GM12878 (cell line): ENCODE results near the gene SNRPD2. TPM values are rescaled to one million over a fixed set of nuclear protein-coding genes. Genes with fewer than 3 reads are reported as not detected.
A peak's percentile ranks its signal among the peaks of the same experiment; 100 is the strongest.

ENCODE experiments used
- ATAC-seq: fragments of 200-7000 bp; cut with Tn5 transposase; 3 replicates; pipeline ENCODE4 v1.9.1; 2020; ENCODE audit warnings: mild to moderate bottlenecking, moderate library complexity
- BruUV-seq: library from RNA; stranded (reverse); fragments of 400-500 nt; replicated peaks from 2 replicates; lab custom pipeline; 2021; lab: Mats Ljungman, UMichigan
- CTCF ChIA-PET: fragments of 300-600 bp; sonication (Branson Sonifier 250); formaldehyde crosslinking; extraction: SDS; loops from one replicate; lab custom pipeline; 2021; ENCODE audit warnings: inconsistent platforms; lab: Yijun Ruan, JAX
- POLR2A ChIA-PET: fragments of 350-600 bp; formaldehyde crosslinking; extraction: SDS; loops from one replicate; lab custom pipeline; 2021; ENCODE audit warnings: inconsistent platforms; lab: Charles Lee
- RAD21 ChIA-PET: fragments of 300-600 bp; sonication (Branson Sonifier 250); formaldehyde crosslinking; loops from one replicate; lab custom pipeline; 2023; ENCODE audit warnings: antibody characterized with exemption; ENCODE audit not compliant: unreplicated experiment; lab: Charles Lee
- SMC1A ChIA-PET: fragments of 300-600 bp; sonication (Branson Sonifier 250); formaldehyde crosslinking; loops from one replicate; lab custom pipeline; 2023; ENCODE audit not compliant: unreplicated experiment, uncharacterized antibody; lab: Charles Lee
- DNase-seq: peaks from one replicate; pipeline ENCODE4 v3.0.0-alpha.2; 2011; ENCODE audit warnings: low read depth, low spot score
- FAIRE-seq: peaks from 3 replicates; lab custom pipeline; 2011; peaks lifted over from hg19 to GRCh38; lab: Jason Lieb, UNC
- H2AFZ ChIP-seq: 2 replicates; pipeline ENCODE4 v1.6.0; 2011; ENCODE audit warnings: low read depth, low read length, control low read depth; ENCODE audit not compliant: control insufficient read depth
- H3K27ac ChIP-seq: 2 replicates; pipeline ENCODE4 v1.5.1; 2011; ENCODE audit warnings: control low read depth; ENCODE audit not compliant: control insufficient read depth, insufficient read depth
- H3K27me3 ChIP-seq, 2 experiments: replicated peaks in 1 of 2; 2 replicates each; pipeline versions ENCODE4 v1.6.0 to v1.6.1; 2011; ENCODE audit warnings: low read length in 1 of 2; ENCODE audit not compliant: control insufficient read depth in 2 of 2, insufficient read depth in 2 of 2
- H3K36me3 ChIP-seq, 2 experiments: 2 replicates each; pipeline ENCODE4 v1.5.1; 2011; ENCODE audit warnings: low read length in 1 of 2; ENCODE audit not compliant: control insufficient read depth in 2 of 2, insufficient read depth in 2 of 2
- H3K4me1 ChIP-seq: 2 replicates; pipeline ENCODE4 v1.6.1; 2011; ENCODE audit warnings: mild to moderate bottlenecking, low read length, moderate library complexity, mixed read lengths; ENCODE audit not compliant: control insufficient read depth, insufficient read depth
- H3K4me2 ChIP-seq: 2 replicates; pipeline ENCODE4 v1.6.0; 2011; ENCODE audit warnings: control low read depth; ENCODE audit not compliant: control insufficient read depth, insufficient read depth
- H3K4me3 ChIP-seq: fragments of 200-600 bp; sonication (generic); 2 replicates; pipeline ENCODE4 v1.5.1; 2016
- H3K79me2 ChIP-seq: 2 replicates; pipeline ENCODE4 v1.6.0; 2011; ENCODE audit warnings: low read length; ENCODE audit not compliant: control insufficient read depth, insufficient read depth
- H3K9ac ChIP-seq: 2 replicates; pipeline ENCODE4 v1.8.0; 2011; ENCODE audit warnings: low read length, control low read depth, mixed read lengths; ENCODE audit not compliant: control insufficient read depth, insufficient read depth
- H3K9me3 ChIP-seq: replicated peaks from 3 replicates; pipeline ENCODE4 v1.5.1; 2011; ENCODE audit warnings: mild to moderate bottlenecking, low read length; ENCODE audit not compliant: control insufficient read depth, insufficient read depth
- H4K20me1 ChIP-seq: 2 replicates; pipeline ENCODE4 v1.6.0; 2011; ENCODE audit not compliant: control insufficient read depth, insufficient read depth
- BACH1 ChIP-seq: fragments of 450-650 bp; IDR thresholded peaks from 2 replicates; pipeline ENCODE4 v1.6.1; 2017; ENCODE audit warnings: mild to moderate bottlenecking, borderline replicate concordance
- BHLHE40 ChIP-seq, 2 experiments: fragments of 450-650 bp in 1 of 2; IDR thresholded peaks; 2 replicates each; pipeline ENCODE4 v1.6.1; 2011 to 2017; ENCODE audit warnings: low read depth in 2 of 2, borderline replicate concordance in 1 of 2, improper control_type of control experiment in 1 of 2, low read length in 1 of 2, mild to moderate bottlenecking in 1 of 2
- CREM ChIP-seq: IDR thresholded peaks from 2 replicates; pipeline ENCODE4 v1.6.1; 2014; ENCODE audit warnings: antibody characterized with exemption, low read depth
- HSF1 ChIP-seq: fragments of 150-350 bp; IDR thresholded peaks from 2 replicates; pipeline ENCODE4 v1.6.1; 2014; ENCODE audit warnings: mild to moderate bottlenecking, low read depth, low read length
- IKZF1 ChIP-seq: fragments of 450-650 bp; conservative IDR thresholded peaks from 2 replicates; pipeline ENCODE4 v1.6.1; 2017; ENCODE audit warnings: antibody characterized with exemption, mild to moderate bottlenecking
- IRF4 ChIP-seq: IDR thresholded peaks from 2 replicates; pipeline ENCODE4 v1.6.1; 2011; ENCODE audit warnings: low read depth, low read length
- MYB ChIP-seq: fragments of 150-350 bp; IDR thresholded peaks from 2 replicates; pipeline ENCODE4 v1.6.1; 2014; ENCODE audit warnings: mild to moderate bottlenecking, low read depth, low read length, borderline replicate concordance
- MYC ChIP-seq: IDR thresholded peaks from 2 replicates; pipeline ENCODE4 v1.6.1; 2011; ENCODE audit warnings: mild to moderate bottlenecking, low read length, moderate library complexity, inconsistent platforms; ENCODE audit not compliant: insufficient read depth, insufficient replicate concordance, insufficient read length, severe bottlenecking
- POLR2A ChIP-seq: IDR thresholded peaks from 2 replicates; pipeline ENCODE4 v1.6.1; 2011; ENCODE audit warnings: low read depth, mild to moderate bottlenecking, low read length
- RAD21 ChIP-seq: IDR thresholded peaks from 2 replicates; pipeline ENCODE4 v1.6.1; 2011; ENCODE audit warnings: mild to moderate bottlenecking, low read depth, low read length, moderate library complexity; ENCODE audit not compliant: insufficient read depth
- SMARCA5 ChIP-seq: fragments of 450-650 bp; IDR thresholded peaks from 2 replicates; pipeline ENCODE4 v1.6.1; 2017; ENCODE audit warnings: mild to moderate bottlenecking
- SPI1 ChIP-seq: IDR thresholded peaks from 2 replicates; pipeline ENCODE4 v1.6.1; 2011; ENCODE audit warnings: low read depth, mild to moderate bottlenecking, low read length, moderate library complexity, borderline replicate concordance; ENCODE audit not compliant: insufficient read depth
- TBL1XR1 ChIP-seq: IDR thresholded peaks from 2 replicates; pipeline ENCODE4 v1.6.1; 2012; ENCODE audit warnings: low read depth, low read length, improper control_type of control experiment
- ZBTB11 ChIP-seq: fragments of 450-650 bp; formaldehyde crosslinking; IDR thresholded peaks from 2 replicates; pipeline ENCODE4 v1.5.0; 2022; ENCODE audit warnings: mild to moderate bottlenecking, missing genetic modification characterization
- ZNF687 ChIP-seq: fragments of 450-650 bp; IDR thresholded peaks from 2 replicates; pipeline ENCODE4 v1.6.1; 2017; ENCODE audit warnings: mild to moderate bottlenecking, moderate library complexity
- WGBS: methylation state at CpG from one replicate; pipeline ENCODE4 v1.1.6; 2016; ENCODE audit warnings: low lambda C conversion rate; ENCODE audit not compliant: insufficient replicate concordance, insufficient coverage; ENCODE audit errors: missing lambda C conversion rate; 5-methylcytosine and 5-hydroxymethylcytosine counted together
- in situ Hi-C: fragments of 300-500 bp; cut with MboI; formaldehyde crosslinking; loops from 9 replicates; pipeline ENCODE4 v1.14.3; 2018; ENCODE audit warnings: mixed read lengths
- intact Hi-C: fragments of 100-400 bp; cut with micrococcal nuclease; formaldehyde crosslinking; loops from one replicate; pipeline ENCODE4 v1.14.2; 2022; ENCODE audit not compliant: unreplicated experiment
- polyA plus RNA-seq, 11 experiments: library from polyadenylated mRNA; depleted of rRNA in 4 of 11; unstranded in 6 of 11; stranded (reverse) in 5 of 11; fragments of >200 nt; fragmentation: Nextera tagmentation in 4 of 11; fragmentation: Illumina TruSeq in 1 of 11; extraction: Ambion mirVana in 4 of 11; extraction: Trizol in 1 of 11; gene quantifications; 1 replicate in 1 of 11; 2 replicates in 10 of 11; pipeline versions ENCODE4 v1.2.1 to v1.2.3, GENCODE V29; 2011 to 2016; ENCODE audit warnings: inconsistent platforms in 2 of 11, missing spikeins in 2 of 11, low read depth in 1 of 11
- total RNA-seq, 4 experiments: library from RNA; depleted of rRNA in 3 of 4; stranded (reverse); fragments of >200 nt in 3 of 4; fragmentation: Illumina TruSeq in 1 of 4; extraction: Trizol in 1 of 4; gene quantifications; 2 replicates each; pipeline versions ENCODE4 v1.2.1 to v1.2.3, GENCODE V29; 2013 to 2021

Gene SNRPD2
- total and polyA plus RNA-seq, 10 of the 15 experiments (the other 5 are each of a cell fraction or from before 2014, with no cell fraction given), result 526 to 3,621 (median 951) TPM

- Histone ChIP-seq H3K27ac (peak overlapping the region; percentile 1), H3K27me3 (no peaks in the 10 kb centered on the region), H2AFZ (peak overlapping the region; percentile 64), H3K9ac (peak overlapping the region; percentile 55; the same call in 1 of the 2 replicates), H3K4me1 (peaks cover 16% of the 10 kb centered on the region), H4K20me1 (no peaks in the 10 kb centered on the region; the same call in 1 of the 2 replicates), H3K79me2 (no peaks in the 10 kb centered on the region), H3K4me2 (peak overlapping the region; percentile 96), H3K36me3 (peaks cover 3 to 6% of the 10 kb centered on the region in 2 experiments; a peak in 3 of 4 replicates), H3K4me3 (peak overlapping the region; percentile 63), H3K9me3 (no peaks in the 10 kb centered on the region)
- FAIRE-seq, result no peak
- RAD21 ChIA-PET, result interaction anchor here (0.8 to 2.1 kb wide), 4 partner anchors 8 to 109 kb away, joined by 3 to 9 read pairs (median 4); partner anchors contain the start of genes GIPR, QPCTL and SNRPD2
- intact Hi-C loops (no loop called here), in situ Hi-C loops (no loop called here)
- no peak for DNase-seq
- SMC1A ChIA-PET, result interaction anchor here (1.0 to 2.8 kb wide), 3 partner anchors 10 to 31 kb away, joined by 3 to 9 read pairs (median 5); partner anchors contain the start of gene QPCTL
- peak; percentile 51 for ATAC-seq
- CTCF ChIA-PET, result interaction anchor here (0.5 to 3.3 kb wide), 6 partner anchors 13 to 895 kb away, joined by 3 to 27 read pairs (median 3); partner anchors contain the start of genes QPCTL and SNRPD2
- POLR2A ChIA-PET, result interaction anchor here (0.6 to 6.2 kb wide), 7 partner anchors 8 to 1065 kb away, joined by 3 to 54 read pairs (median 5); partner anchors contain the start of genes QPCTL, SIX5 and SNRPD2
- BruUV-seq, result no TSS peak
- 20% methylated on average over 25 of the region's 28 CpGs for WGBS
- TF ChIP-seq MYC (peak; percentile 42), SPI1 (no peak), POLR2A (peak; percentile 65), TBL1XR1 (no peak), BACH1 (peak; percentile 46; the same call in 1 of the 2 replicates), ZNF687 (0 out of 2 replicates have a peak, but pooled peaks have one; percentile 29), MYB (no peak), SMARCA5 (no peak), IKZF1 (0 out of 2 replicates have a peak, but pooled peaks have one; percentile 16), ZBTB11 (CRISPR knock-in tag) (no peak), RAD21 (no peak), HSF1 (no peak), IRF4 (no peak), BHLHE40 (IDR thresholded peaks at IDR 0.05; ENCODE audit: borderline replicate concordance in 1 of 2, low read depth in 2 of 2, low read length in 1 of 2) (peak; percentile 62 to 79), CREM (0 out of 2 replicates have a peak, but pooled peaks have one; percentile 5)
Measured at GRCh38 chr19:45676851-45677263, 14.9 kb downstream of the SNRPD2 start.
